GM12892 (cell line): Measurements from ENCODE around the gene ARHGAP9.
"Not testable (repeated sequence)": the region's sequence is repeated elsewhere in the genome, so short reads cannot be mapped to it uniquely, and the experiment has no call there.

Experiments used
- DNase-seq: peaks from one replicate; pipeline ENCODE4 v3.0.0; 2011; ENCODE audit not compliant: insufficient read length
- FAIRE-seq: peaks from 2 replicates; lab custom pipeline; 2011; peaks lifted over from hg19 to GRCh38; lab: Jason Lieb, UNC
- POLR2A ChIP-seq: IDR thresholded peaks from 2 replicates; pipeline ENCODE4 v1.6.1; 2011; ENCODE audit warnings: low read depth, low read length, control low read depth
- POLR2AphosphoS5 ChIP-seq: IDR thresholded peaks from 2 replicates; pipeline ENCODE4 v1.6.1; 2011; ENCODE audit warnings: low read depth, low read length, control low read depth
- TAF1 ChIP-seq: IDR thresholded peaks from 2 replicates; pipeline ENCODE4 v1.6.1; 2011; ENCODE audit warnings: low read depth, mild to moderate bottlenecking, control low read depth, low read length, borderline replicate concordance

ARHGAP9 gene

GRCh38 chr12:57434517-57435223, 45.0 kb downstream of the ARHGAP9 start, which contains the start of gene INHBC:
Gene INHBC, plus strand, starts transcription at chr12:57434784. Its CDS starts 103 bp downstream, at chr12:57434887.
- TF ChIP-seq POLR2A (no peak), POLR2AphosphoS5 (no peak), TAF1 (no peak)
- FAIRE-seq: no peak
- DNase-seq: no peak

GRCh38 chr12:57433370-57433769, 46.3 kb downstream of the ARHGAP9 start:
- no peak for TF ChIP-seq POLR2AphosphoS5
- TF ChIP-seq TAF1: no peak
- TF ChIP-seq POLR2A: no peak
- DNase-seq: no peak
- no peak for FAIRE-seq

- DNase-seq: no peak
- TF ChIP-seq POLR2A (no peak), POLR2AphosphoS5 (no peak), TAF1 (no peak)
- FAIRE-seq: no peak
Measured at GRCh38 chr12:57431654-57432188, 47.9 kb downstream of the ARHGAP9 start.

- TF ChIP-seq POLR2A (peak; percentile 91), TAF1 (0 out of 2 replicates have a peak, but pooled peaks have one; percentile 46), POLR2AphosphoS5 (peak; percentile 92)
- peak; percentile 99 for FAIRE-seq
- DNase-seq: peak; percentile 93
Measured at GRCh38 chr12:57430931-57431566, 48.6 kb downstream of the ARHGAP9 start, which contains the start of gene R3HDM2. Gene R3HDM2, minus strand, starts transcription at chr12:57431043. Its CDS starts 120,615 bp downstream, at chr12:57310428.

- peak; percentile 57 for FAIRE-seq
- no peak for TF ChIP-seq TAF1
- TF ChIP-seq POLR2A: no peak; the same call in 1 of the 2 replicates
- TF ChIP-seq POLR2AphosphoS5: no peak; the same call in 1 of the 2 replicates
- DNase-seq: no peak
Measured at GRCh38 chr12:57430112-57430930, 49.3 kb downstream of the ARHGAP9 start.

- FAIRE-seq (no peak), DNase-seq (no peak)
- TF ChIP-seq POLR2AphosphoS5 (no peak), POLR2A (no peak), TAF1 (no peak)
Measured at GRCh38 chr12:57429473-57430111, 50.1 kb downstream of the ARHGAP9 start.

- no peak for TF ChIP-seq TAF1
- TF ChIP-seq POLR2A: no peak
- no peak for TF ChIP-seq POLR2AphosphoS5
- DNase-seq (no peak), FAIRE-seq (no peak)
Measured at GRCh38 chr12:57428965-57429364, 50.7 kb downstream of the ARHGAP9 start.

- FAIRE-seq: not testable (repeated sequence)
Measured at GRCh38 chr12:57426948-57427347, 52.7 kb downstream of the ARHGAP9 start.

More at GRCh38 chr12:57426948-57427347, 52.7 kb downstream of the ARHGAP9 start:
- not testable (repeated sequence) for DNase-seq
